Epidermal melanocyte (primary cell): ENCODE results near the gene MIOX.
A peak's percentile ranks its signal among the peaks of the same experiment; 100 is the strongest.
"Not testable (repeated sequence)": the region's sequence is repeated elsewhere in the genome, so short reads cannot be mapped to it uniquely, and the experiment has no call there.

Experiments
- DNase-seq: peaks from one replicate; pipeline ENCODE4 v3.0.0; 2011; ENCODE audit warnings: low spot score; ENCODE audit not compliant: insufficient read length

MIOX gene

GRCh38 chr22:50516068-50516467, 29.4 kb downstream of the MIOX start:
- DNase-seq = peak; percentile 4

GRCh38 chr22:50516891-50517290, 30.2 kb downstream of the MIOX start:
- DNase-seq = peak; percentile 5

GRCh38 chr22:50517495-50518260, 31.0 kb downstream of the MIOX start:
- no peak for DNase-seq

GRCh38 chr22:50518606-50519005, 31.9 kb downstream of the MIOX start:
- no peak for DNase-seq

- DNase-seq = no peak
Measured at GRCh38 chr22:50519151-50519550, 32.5 kb downstream of the MIOX start.

- not testable (repeated sequence) for DNase-seq
Measured at GRCh38 chr22:50520184-50520583, 33.5 kb downstream of the MIOX start.

GRCh38 chr22:50520826-50521453, 34.3 kb downstream of the MIOX start:
- peak; percentile 5 for DNase-seq

- DNase-seq = no peak
Measured at GRCh38 chr22:50521710-50522109, 35.1 kb downstream of the MIOX start.

GRCh38 chr22:50522208-50522805, 35.6 kb downstream of the MIOX start:
- DNase-seq = no peak

- DNase-seq = no peak
Measured at GRCh38 chr22:50522806-50523438, 36.3 kb downstream of the MIOX start.

- no peak for DNase-seq
Measured at GRCh38 chr22:50523458-50523805, 36.8 kb downstream of the MIOX start.

- no peak for DNase-seq
Measured at GRCh38 chr22:50523806-50524675, 37.4 kb downstream of the MIOX start.

- DNase-seq = no peak
Measured at GRCh38 chr22:50524676-50525103, 38.0 kb downstream of the MIOX start.

GRCh38 chr22:50525104-50525857, 38.6 kb downstream of the MIOX start, which contains the start of gene SCO2:
SCO2 (minus strand) TSS chr22:50525598; CDS start chr22:50524411, 1,187 bp downstream.
- peak; percentile 100 for DNase-seq

- DNase-seq = no peak
Measured at GRCh38 chr22:50525858-50526107, 39.1 kb downstream of the MIOX start.

- DNase-seq = peak; percentile 86
Measured at GRCh38 chr22:50526108-50526833, 39.6 kb downstream of the MIOX start.

- no peak for DNase-seq
Measured at GRCh38 chr22:50526834-50527801, 40.5 kb downstream of the MIOX start.

- DNase-seq = no peak
Measured at GRCh38 chr22:50527921-50528681, 41.4 kb downstream of the MIOX start.
